OCI-LY7 (cell line): ENCODE data around the gene FAM222A.
"Not testable (repeated sequence)": the region's sequence is repeated elsewhere in the genome, so short reads cannot be mapped to it uniquely, and the experiment has no call there.

Experiments
- CTCF ChIP-seq: fragments of 200-600 bp; sonication (generic); conservative IDR thresholded peaks from 2 replicates; pipeline ENCODE4 v1.5.1; 2014; ENCODE audit warnings: mild to moderate bottlenecking, antibody characterized with exemption, low read length, moderate library complexity, mixed read lengths
- EZH2phosphoT487 ChIP-seq: fragments of 200-600 bp; sonication (generic); IDR thresholded peaks from 2 replicates; pipeline ENCODE4 v1.6.1; 2018; ENCODE audit warnings: low read depth, borderline replicate concordance, mild to moderate bottlenecking, mixed run types, antibody characterized with exemption, low read length, moderate library complexity, mixed read lengths

DNA sequence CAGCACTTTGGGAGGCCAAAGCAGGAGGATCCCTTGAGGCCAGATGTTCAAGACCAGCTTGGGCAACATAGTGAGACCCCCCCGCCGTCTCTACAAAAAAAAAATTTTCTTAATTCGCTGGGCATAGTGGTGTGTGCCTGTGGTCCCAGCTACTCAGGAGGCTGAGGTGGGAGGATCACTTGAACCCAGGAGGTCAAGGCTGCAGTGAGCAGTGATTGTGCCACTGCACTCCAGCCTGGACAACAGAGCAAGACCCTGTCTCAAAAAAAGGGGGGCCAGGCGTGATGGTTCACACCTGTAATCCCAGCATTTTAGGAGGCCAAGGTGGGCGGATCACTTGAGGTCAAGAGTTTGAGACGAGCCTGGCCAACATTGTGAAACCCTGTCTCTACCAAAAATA is 19.0 kb upstream of the FAM222A start:
- TF ChIP-seq CTCF, EZH2phosphoT487: not testable (repeated sequence)
